C4-2B (cell line): ENCODE measurements around the gene ATP6V0A1.
A peak's percentile ranks its signal among the peaks of the same experiment; 100 is the strongest.
"Not testable (repeated sequence)": the region's sequence is repeated elsewhere in the genome, so short reads cannot be mapped to it uniquely, and the experiment has no call there.

Experiments used
- H3K27ac ChIP-seq: fragments of 450-650 bp; 2 replicates; pipeline ENCODE4 v1.5.1; 2017
- CTCF ChIP-seq: fragments of 450-650 bp; conservative IDR thresholded peaks from 2 replicates; pipeline ENCODE4 v1.5.1; 2017; ENCODE audit warnings: mild to moderate bottlenecking
- ZFX ChIP-seq: fragments of 450-650 bp; IDR thresholded peaks from 2 replicates; pipeline ENCODE4 v1.6.1; 2017

Gene ATP6V0A1

GRCh38 chr17:42537826-42538451 is 79.3 kb downstream of the ATP6V0A1 start:
- no peak overlapping the region for H3K27ac ChIP-seq
- TF ChIP-seq ZFX: no peak
- TF ChIP-seq CTCF: no peak

GRCh38 chr17:42538482-42538881 is 79.8 kb downstream of the ATP6V0A1 start:
- TF ChIP-seq ZFX: no peak
- no peak for TF ChIP-seq CTCF
- no peak overlapping the region for H3K27ac ChIP-seq

- H3K27ac ChIP-seq: peak overlapping the region; percentile 78
Measured at GRCh38 chr17:42540558-42540957, 81.9 kb downstream of the ATP6V0A1 start.

- TF ChIP-seq ZFX (no peak), CTCF (no peak)
- peak overlapping the region; percentile 78 for H3K27ac ChIP-seq
Measured at GRCh38 chr17:42541041-42541833, 82.6 kb downstream of the ATP6V0A1 start.

- TF ChIP-seq ZFX (no peak), CTCF (no peak)
- H3K27ac ChIP-seq: peak overlapping the region; percentile 78; the same call in 1 of the 2 replicates
Measured at GRCh38 chr17:42543190-42544079, 84.8 kb downstream of the ATP6V0A1 start.

- TF ChIP-seq CTCF: no peak
- no peak for TF ChIP-seq ZFX
- H3K27ac ChIP-seq: no peak overlapping the region
Measured at GRCh38 chr17:42544874-42545283, 86.2 kb downstream of the ATP6V0A1 start.

GRCh38 chr17:42545755-42546505 is 87.3 kb downstream of the ATP6V0A1 start:
- not testable (repeated sequence) for H3K27ac ChIP-seq
